CD4-positive, alpha-beta T cell (primary cell): ENCODE measurements around the gene PNRC1. TPM values are rescaled to one million over a fixed set of nuclear protein-coding genes. Genes with fewer than 3 reads are reported as not detected.

Experiments
- ATAC-seq: fragments of 200-7000 bp; cut with Tn5 transposase; one replicate; pipeline ENCODE4 v1.10.0; 2022; ENCODE audit warnings: mild to moderate bottlenecking; ENCODE audit not compliant: poor library complexity
- CTCF ChIA-PET: fragments of 350-600 bp; sonication (Branson Sonifier 250); formaldehyde crosslinking; loops from one replicate; lab custom pipeline; 2021; ENCODE audit warnings: antibody characterized with exemption, inconsistent platforms; lab: Charles Lee
- POLR2A ChIA-PET: fragments of 350-600 bp; sonication (Branson Sonifier 250); formaldehyde crosslinking; loops from one replicate; lab custom pipeline; 2021; ENCODE audit warnings: antibody characterized with exemption, inconsistent platforms; lab: Charles Lee
- DNase-seq, 14 experiments: peaks; one replicate each; pipeline ENCODE4 v3.0.0-alpha.2; 2013 to 2020; ENCODE audit warnings: mixed read lengths in 2 of 14
- H3K27ac ChIP-seq, 2 donors: one replicate each; pipeline versions ENCODE4 v1.5.1 to v1.7.0; 2013; ENCODE audit warnings: low read length in 2 of 2, low read depth in 1 of 2, mild to moderate bottlenecking in 1 of 2
- H3K27me3 ChIP-seq, 2 experiments: 1 replicate in 1 of 2; 2 replicates in 1 of 2; pipeline versions ENCODE4 v1.6.1 to v1.7.0; 2013; ENCODE audit warnings: low read length in 2 of 2, control low read depth in 1 of 2, mild to moderate bottlenecking in 1 of 2, moderate library complexity in 1 of 2; ENCODE audit not compliant: insufficient read depth in 2 of 2, control insufficient read depth in 1 of 2
- H3K36me3 ChIP-seq: one replicate; pipeline ENCODE4 v1.6.1; 2013; ENCODE audit warnings: low read length, control low read depth; ENCODE audit not compliant: insufficient read depth
- H3K4me1 ChIP-seq: one replicate; pipeline ENCODE4 v1.6.1; 2013; ENCODE audit warnings: low read length, control low read depth; ENCODE audit not compliant: insufficient read depth
- H3K4me3 ChIP-seq: one replicate; pipeline ENCODE4 v1.5.1; 2013; ENCODE audit warnings: mild to moderate bottlenecking, low read length, moderate library complexity
- H3K9me3 ChIP-seq, 2 experiments: 1 replicate in 1 of 2; 2 replicates in 1 of 2; pipeline versions ENCODE4 v1.6.1 to v1.7.0; 2013; ENCODE audit warnings: low read length in 2 of 2, mild to moderate bottlenecking in 2 of 2, control low read depth in 1 of 2, moderate library complexity in 1 of 2; ENCODE audit not compliant: control insufficient read depth in 1 of 2, insufficient read depth in 1 of 2
- H3K27ac Mint-ChIP-seq: one replicate; pipeline ENCODE4 v1.8.0; 2020; ENCODE audit warnings: mixed read lengths
- H3K27me3 Mint-ChIP-seq: one replicate; pipeline ENCODE4 v1.8.0; 2021; ENCODE audit warnings: mixed read lengths
- H3K36me3 Mint-ChIP-seq: one replicate; pipeline ENCODE4 v1.8.0; 2021; ENCODE audit warnings: low read depth, mixed read lengths
- H3K4me1 Mint-ChIP-seq: one replicate; pipeline ENCODE4 v1.8.0; 2021; ENCODE audit warnings: low read depth, mixed read lengths
- H3K4me3 Mint-ChIP-seq: one replicate; pipeline ENCODE4 v1.8.0; 2020; ENCODE audit warnings: mild to moderate bottlenecking, mixed read lengths
- H3K9me3 Mint-ChIP-seq: one replicate; pipeline ENCODE4 v1.8.0; 2020; ENCODE audit warnings: mixed read lengths
- CTCF ChIP-seq: fragments of 200-600 bp; IDR thresholded peaks from one replicate; pipeline ENCODE4 v1.8.0; 2022; ENCODE audit warnings: antibody characterized with exemption, mild to moderate bottlenecking
- intact Hi-C, 2 experiments: fragments of 100-400 bp; cut with DNase I in 1 of 2; cut with micrococcal nuclease in 1 of 2; formaldehyde crosslinking; loops; one replicate each; pipeline versions ENCODE4 v1.15.1 to v1.9.0; 2023 to 2025; cut with DNase I, micrococcal nuclease
- total RNA-seq, 174 experiments: library from RNA in 2 of 174; stranded (reverse) in 2 of 174; gene quantifications; one replicate each; pipeline ENCODE4 v1.2.3 and lab custom pipeline; 2021 to 2026

The PNRC1 gene
- total RNA-seq, 2 experiments from 2014 or later = 974 to 1,023 TPM

- ChIA-PET POLR2A (no interaction called here), CTCF (no interaction called here)
- Histone ChIP-seq H3K27ac (no peak overlapping the region), H3K4me3 (no peak overlapping the region), H3K9me3 (no peaks in the 10 kb centered on the region), H3K36me3 (no peaks in the 10 kb centered on the region), H3K4me1 (peaks cover 13% of the 10 kb centered on the region), H3K27me3 (no peaks in the 10 kb centered on the region)
- Mint-ChIP-seq H3K36me3 (no peaks in the 10 kb centered on the region), H3K9me3 (no peaks in the 10 kb centered on the region), H3K27me3 (no peaks in the 10 kb centered on the region), H3K4me1 (no peaks in the 10 kb centered on the region), H3K4me3 (no peak overlapping the region), H3K27ac (no peak overlapping the region)
- DNase-seq (no peak), ATAC-seq (no peak)
- intact Hi-C loops = no loop called here
- no peak for TF ChIP-seq CTCF
Measured at GRCh38 chr6:89048985-89049384, 31.6 kb upstream of the PNRC1 start.

GRCh38 chr6:89050155-89050554 is 30.4 kb upstream of the PNRC1 start:
- CTCF ChIA-PET = no interaction called here
- no peaks in the 10 kb centered on the region for H3K9me3 Mint-ChIP-seq
- no peaks in the 10 kb centered on the region for H3K36me3 Mint-ChIP-seq
- H3K4me1 Mint-ChIP-seq = no peaks in the 10 kb centered on the region
- no peak overlapping the region for H3K27ac Mint-ChIP-seq
- Histone ChIP-seq H3K27me3 (no peaks in the 10 kb centered on the region), H3K4me1 (peaks cover 9% of the 10 kb centered on the region), H3K4me3 (no peak overlapping the region), H3K27ac (no peak overlapping the region), H3K36me3 (no peaks in the 10 kb centered on the region), H3K9me3 (no peaks in the 10 kb centered on the region)
- TF ChIP-seq CTCF = no peak
- POLR2A ChIA-PET = interaction anchor here (0.6 to 2.3 kb wide), 2 partner anchors 30 to 57 kb away, joined by 3 to 9 read pairs; partner anchors contain the start of gene PNRC1
- no peaks in the 10 kb centered on the region for H3K27me3 Mint-ChIP-seq
- DNase-seq = no peak
- intact Hi-C loops = no loop called here
- no peak for ATAC-seq
- no peak overlapping the region for H3K4me3 Mint-ChIP-seq

- no peak overlapping the region for H3K4me3 ChIP-seq
- intact Hi-C loops = no loop called here
- Mint-ChIP-seq H3K4me1 (no peaks in the 10 kb centered on the region), H3K9me3 (no peaks in the 10 kb centered on the region), H3K27ac (no peak overlapping the region), H3K4me3 (no peak overlapping the region), H3K27me3 (no peaks in the 10 kb centered on the region), H3K36me3 (no peaks in the 10 kb centered on the region)
- TF ChIP-seq CTCF = no peak
- ChIA-PET POLR2A (interaction anchor here (1.1 to 2.3 kb wide), 2 partner anchors 28 to 30 kb away, joined by 4 to 9 read pairs; partner anchors contain the start of gene PNRC1), CTCF (no interaction called here)
- H3K27ac ChIP-seq = no peak overlapping the region
- no peak for DNase-seq
- no peaks in the 10 kb centered on the region for H3K27me3 ChIP-seq
- no peak for ATAC-seq
- H3K4me1 ChIP-seq = peaks cover 9% of the 10 kb centered on the region
- H3K36me3 ChIP-seq = no peaks in the 10 kb centered on the region
- H3K9me3 ChIP-seq = no peaks in the 10 kb centered on the region
Measured at GRCh38 chr6:89050697-89051096, 29.9 kb upstream of the PNRC1 start.
